Measurements from ENCODE around the gene SEPTIN7.

Gene SEPTIN7

DNA sequence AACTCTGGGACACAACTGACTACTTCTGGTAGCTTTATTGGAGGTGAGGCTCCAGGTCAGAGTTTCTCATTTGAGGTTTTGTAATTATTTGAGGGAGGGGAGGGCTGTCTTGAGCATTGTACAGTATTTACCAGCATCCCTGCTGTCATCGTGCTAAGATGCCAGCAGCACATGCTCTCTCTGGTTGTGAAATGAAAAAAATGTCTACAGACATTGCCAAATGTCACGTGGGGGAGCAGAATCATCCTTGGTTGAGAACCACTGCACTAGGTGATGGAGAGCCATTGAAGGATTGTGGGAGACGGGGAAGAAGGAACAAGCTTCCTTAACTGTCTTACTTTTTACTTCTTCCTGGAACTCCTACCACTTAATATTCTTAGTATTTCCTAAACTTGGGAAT, 5.0 kb downstream of the SEPTIN7 start:
- TF ChIP-seq, protein P1, sequence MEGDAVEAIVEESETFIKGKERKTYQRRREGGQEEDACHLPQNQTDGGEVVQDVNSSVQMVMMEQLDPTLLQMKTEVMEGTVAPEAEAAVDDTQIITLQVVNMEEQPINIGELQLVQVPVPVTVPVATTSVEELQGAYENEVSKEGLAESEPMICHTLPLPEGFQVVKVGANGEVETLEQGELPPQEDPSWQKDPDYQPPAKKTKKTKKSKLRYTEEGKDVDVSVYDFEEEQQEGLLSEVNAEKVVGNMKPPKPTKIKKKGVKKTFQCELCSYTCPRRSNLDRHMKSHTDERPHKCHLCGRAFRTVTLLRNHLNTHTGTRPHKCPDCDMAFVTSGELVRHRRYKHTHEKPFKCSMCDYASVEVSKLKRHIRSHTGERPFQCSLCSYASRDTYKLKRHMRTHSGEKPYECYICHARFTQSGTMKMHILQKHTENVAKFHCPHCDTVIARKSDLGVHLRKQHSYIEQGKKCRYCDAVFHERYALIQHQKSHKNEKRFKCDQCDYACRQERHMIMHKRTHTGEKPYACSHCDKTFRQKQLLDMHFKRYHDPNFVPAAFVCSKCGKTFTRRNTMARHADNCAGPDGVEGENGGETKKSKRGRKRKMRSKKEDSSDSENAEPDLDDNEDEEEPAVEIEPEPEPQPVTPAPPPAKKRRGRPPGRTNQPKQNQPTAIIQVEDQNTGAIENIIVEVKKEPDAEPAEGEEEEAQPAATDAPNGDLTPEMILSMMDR (IDR thresholded peaks at IDR 0.05): no peak

DNA sequence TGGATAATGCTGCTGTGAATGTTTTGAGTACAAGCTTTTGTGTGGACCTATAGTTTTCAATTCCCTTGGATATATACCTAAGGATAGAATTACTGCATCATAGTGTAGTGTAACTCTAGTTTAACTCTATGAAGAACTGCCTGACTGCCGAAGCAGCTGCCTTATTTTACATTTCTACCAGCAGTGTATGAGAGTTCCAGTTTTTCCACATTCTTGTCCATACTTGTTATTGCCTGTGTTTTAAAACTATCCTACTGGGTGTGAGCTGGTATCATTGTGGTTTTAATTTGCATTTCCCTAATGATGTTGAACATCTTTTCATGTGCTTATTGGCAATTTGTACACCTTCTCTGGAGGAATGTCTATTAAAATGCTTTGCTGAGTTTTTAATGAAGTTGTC, 15.7 kb downstream of the SEPTIN7 start:
- TF ChIP-seq, protein P1 (IDR thresholded peaks at IDR 0.05): no peak

DNA sequence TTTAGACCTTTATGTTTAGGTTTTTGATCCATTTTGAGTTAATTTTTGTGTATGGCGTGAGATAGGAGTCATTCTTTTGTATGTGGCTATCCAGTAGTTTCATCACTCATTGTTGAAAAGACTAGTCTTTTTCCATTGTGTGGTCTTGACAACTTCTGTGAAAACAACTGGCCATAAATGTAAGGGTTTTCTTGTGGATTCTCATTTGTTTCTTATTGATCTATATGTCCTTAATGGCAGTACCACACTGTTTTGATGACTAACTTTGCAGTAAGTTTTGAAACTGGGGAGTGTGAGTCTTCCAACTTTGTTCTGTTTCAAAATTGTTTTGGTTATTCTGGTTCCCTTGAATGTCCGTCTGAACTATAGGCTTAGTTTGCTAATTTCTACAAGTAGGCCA, 16.3 kb downstream of the SEPTIN7 start:
- TF ChIP-seq, protein P1 (IDR thresholded peaks at IDR 0.05): no peak

DNA sequence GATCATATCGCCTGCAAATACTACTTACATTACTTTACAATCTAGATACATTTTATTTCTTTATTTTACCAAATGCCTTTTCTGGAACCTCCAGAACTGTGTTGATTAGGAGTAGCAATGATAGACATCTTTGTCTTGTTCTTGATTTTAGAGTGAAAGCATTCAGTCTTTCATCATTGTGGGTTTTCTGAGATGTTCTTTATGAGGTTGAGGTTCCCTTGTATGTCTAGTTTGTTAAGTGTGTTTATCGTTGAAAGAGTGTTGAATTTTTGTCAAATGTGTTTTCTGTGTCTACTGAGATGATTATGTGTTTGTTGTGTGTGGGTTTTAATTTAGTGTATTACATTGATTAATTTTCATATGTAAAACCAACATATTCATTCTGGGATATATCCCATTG, 17.1 kb downstream of the SEPTIN7 start:
- TF ChIP-seq, protein P1 (IDR thresholded peaks at IDR 0.05): no peak

DNA sequence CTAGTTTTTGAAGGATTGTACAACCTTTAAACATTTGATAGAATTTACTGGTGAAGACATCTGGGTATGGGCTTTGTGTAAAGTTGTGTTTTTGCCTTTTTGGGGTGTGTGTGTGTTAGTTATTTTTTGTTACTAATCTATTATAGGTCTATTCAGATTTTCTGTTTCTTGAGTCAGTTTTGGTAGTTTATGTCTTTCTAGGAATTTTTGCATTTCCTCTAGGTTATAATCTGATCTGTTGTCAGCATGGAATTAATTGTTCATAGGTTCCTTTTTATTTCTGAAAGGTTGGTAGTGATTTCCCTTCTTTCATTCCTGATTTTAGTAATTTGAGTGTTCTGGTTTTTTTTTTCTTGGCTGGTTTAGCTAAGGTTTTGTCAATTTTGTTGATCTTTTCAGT, 17.7 kb downstream of the SEPTIN7 start:
- TF ChIP-seq, protein P1 (IDR thresholded peaks at IDR 0.05): no peak

DNA sequence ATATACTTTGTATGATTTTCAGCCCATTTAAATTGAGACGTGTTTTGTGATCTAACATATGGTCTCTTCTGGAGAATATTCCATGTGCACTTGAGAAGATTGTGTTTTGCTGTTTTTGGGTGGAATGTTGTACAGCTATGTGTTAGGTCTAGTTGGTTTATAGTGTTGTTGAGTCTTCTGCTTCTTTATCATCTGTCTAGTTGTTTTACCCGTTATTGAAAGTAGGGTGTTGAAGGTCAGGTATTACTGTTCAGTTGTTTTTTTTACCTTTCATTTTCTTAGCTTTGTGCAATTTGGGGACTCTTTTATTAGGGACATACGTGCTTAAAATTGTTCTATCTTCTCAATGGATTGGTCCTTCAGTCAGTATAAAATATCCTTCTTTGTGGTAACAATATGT, 18.5 kb downstream of the SEPTIN7 start:
- TF ChIP-seq, protein P1 (IDR thresholded peaks at IDR 0.05): no peak

DNA sequence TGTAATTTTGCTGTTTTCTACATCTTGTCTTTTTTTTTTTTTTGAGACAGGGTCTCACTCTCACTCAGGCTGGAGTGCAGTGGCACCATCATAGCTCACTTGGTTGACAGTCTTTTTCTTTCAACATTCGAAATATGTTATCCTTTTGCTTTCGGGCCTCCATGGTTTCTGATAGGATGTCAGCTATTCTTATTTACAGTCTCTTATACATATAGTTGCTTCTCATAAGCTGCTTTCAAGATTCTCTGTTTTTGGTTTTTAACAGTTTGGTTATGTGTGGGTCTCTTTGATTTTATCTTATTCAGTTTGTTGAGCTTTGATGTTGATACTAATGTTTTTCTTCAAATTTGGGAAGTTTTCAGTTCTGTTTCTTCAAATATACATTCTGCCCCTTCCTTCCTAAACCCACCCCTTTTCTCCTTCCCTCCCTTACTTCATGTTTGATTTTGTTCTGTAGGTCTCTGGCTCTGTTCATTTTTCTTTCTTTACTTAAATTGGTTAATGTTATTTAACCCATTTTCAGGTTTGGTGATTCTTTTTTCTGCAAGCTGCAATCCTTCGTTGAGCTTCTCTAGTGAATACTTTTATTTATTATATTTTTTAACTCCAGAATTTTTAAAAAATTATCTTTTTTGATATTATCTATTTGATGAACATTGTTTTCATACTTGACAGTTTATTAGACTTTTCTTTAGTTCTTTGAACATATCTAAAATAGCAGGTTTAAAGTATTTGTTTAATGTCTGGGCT, 19.3 kb downstream of the SEPTIN7 start:
- TF ChIP-seq, protein P1 (IDR thresholded peaks at IDR 0.05): no peak

DNA sequence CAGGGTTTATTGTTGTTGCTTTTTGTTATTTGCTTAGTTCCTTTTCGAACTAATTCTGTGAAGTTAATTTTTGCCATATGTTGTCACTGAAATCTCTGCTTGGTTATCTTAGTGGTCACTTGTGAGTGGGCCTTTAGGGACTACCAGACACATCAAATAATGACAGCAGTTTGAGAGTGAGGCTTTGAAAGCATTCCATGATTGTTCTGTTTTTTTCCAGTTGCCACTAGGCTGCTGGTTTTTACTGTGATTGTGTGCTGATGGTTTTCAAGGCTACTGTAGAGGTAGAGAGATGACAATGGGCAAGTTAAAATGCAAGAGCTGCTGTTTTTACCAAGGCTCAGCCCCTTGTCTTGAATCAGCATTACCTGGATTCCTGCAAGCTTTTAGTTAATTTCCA, 20.0 kb downstream of the SEPTIN7 start:
- TF ChIP-seq, protein P1 (IDR thresholded peaks at IDR 0.05): no peak
